Esophagus squamous epithelium (tissue), 5 donors: Measurements from ENCODE around the gene ZNF652. TPM values are rescaled to one million over a fixed set of nuclear protein-coding genes. Genes with fewer than 3 reads are reported as not detected.

ENCODE experiments used
- DNase-seq: peaks from one replicate; lab custom pipeline; 2025; lab: John Stamatoyannopoulos, UW
- H3K27ac ChIP-seq, 4 donors: fragments of 200-600 bp; sonication (generic); one replicate each; pipeline ENCODE4 v1.5.1; 2016 to 2019; ENCODE audit warnings: mild to moderate bottlenecking in 1 of 4
- H3K27me3 ChIP-seq, 4 donors: fragments of 200-600 bp; sonication (generic); 1 replicate in 3 of 4; 2 replicates in 1 of 4; pipeline versions ENCODE4 v1.5.1 to v1.6.0; 2017 to 2021; ENCODE audit warnings: antibody characterized with exemption in 1 of 4
- H3K36me3 ChIP-seq, 3 donors: fragments of 200-600 bp; sonication (generic); one replicate each; pipeline ENCODE4 v1.5.1; 2016 to 2019
- H3K4me1 ChIP-seq, 3 donors: fragments of 200-600 bp; sonication (generic); one replicate each; pipeline ENCODE4 v1.5.1; 2017 to 2019
- H3K4me3 ChIP-seq, 4 donors: fragments of 200-600 bp; sonication (generic); 1 replicate in 3 of 4; 2 replicates in 1 of 4; pipeline ENCODE4 v1.5.1; 2016 to 2019; ENCODE audit warnings: mild to moderate bottlenecking in 2 of 4, moderate library complexity in 1 of 4
- H3K9me3 ChIP-seq, 3 donors: fragments of 200-600 bp; sonication (generic); one replicate each; pipeline ENCODE4 v1.5.1; 2016 to 2019
- CTCF ChIP-seq, 6 experiments: fragments of 450-650 bp in 4 of 6; fragments of 200-600 bp in 2 of 6; sonication (generic) in 2 of 6; IDR thresholded peaks; one replicate each; pipeline ENCODE4 v1.5.1; 2016 to 2019; ENCODE audit warnings: antibody characterized with exemption in 6 of 6, mild to moderate bottlenecking in 4 of 6, moderate library complexity in 4 of 6
- POLR2A ChIP-seq, 4 donors: fragments of 450-650 bp; IDR thresholded peaks; one replicate each; pipeline ENCODE4 v1.6.1; 2017; ENCODE audit warnings: antibody characterized with exemption in 4 of 4, mild to moderate bottlenecking in 4 of 4, moderate library complexity in 3 of 4
- WGBS, 2 donors: methylation state at CpG; one replicate each; pipeline ENCODE4 v1.1.5; 2018; 5-methylcytosine and 5-hydroxymethylcytosine counted together
- intact Hi-C: fragments of 100-400 bp; cut with DNase I; formaldehyde crosslinking; loops from one replicate; pipeline ENCODE4 v1.15.0; 2022
- total RNA-seq, 4 donors: library from RNA; depleted of rRNA; stranded (reverse); fragments of >200 nt; gene quantifications; one replicate each; pipeline ENCODE4 v1.1.0, GENCODE V29; 2016
- donor health status: DM: yes; HTN: yes; CAD: no.

ZNF652 gene
- total RNA-seq, 4 donors from 2014 or later, result 14.0 to 32.6 (median 20.9) TPM

GRCh38 chr17:49252148-49252695, 109.8 kb downstream of the ZNF652 start:
- Histone ChIP-seq H3K27me3 (peaks cover 0 to 32% (median 0%) of the 10 kb centered on the region in 4 donors), H3K27ac (no peak overlapping the region), H3K36me3 (no peaks in the 10 kb centered on the region), H3K9me3 (no peaks in the 10 kb centered on the region), H3K4me1 (peaks cover 0 to 8% (median 2%) of the 10 kb centered on the region in 3 donors), H3K4me3 (no peak overlapping the region)
- 70 to 76% methylated on average over 2 to 4 of the region's 6 CpGs for WGBS, 2 donors
- intact Hi-C loops, result no loop called here
- no peak for DNase-seq
- TF ChIP-seq POLR2A (IDR thresholded peaks at IDR 0.05) (no peak), CTCF (IDR thresholded peaks at IDR 0.05) (no peak)

DNA sequence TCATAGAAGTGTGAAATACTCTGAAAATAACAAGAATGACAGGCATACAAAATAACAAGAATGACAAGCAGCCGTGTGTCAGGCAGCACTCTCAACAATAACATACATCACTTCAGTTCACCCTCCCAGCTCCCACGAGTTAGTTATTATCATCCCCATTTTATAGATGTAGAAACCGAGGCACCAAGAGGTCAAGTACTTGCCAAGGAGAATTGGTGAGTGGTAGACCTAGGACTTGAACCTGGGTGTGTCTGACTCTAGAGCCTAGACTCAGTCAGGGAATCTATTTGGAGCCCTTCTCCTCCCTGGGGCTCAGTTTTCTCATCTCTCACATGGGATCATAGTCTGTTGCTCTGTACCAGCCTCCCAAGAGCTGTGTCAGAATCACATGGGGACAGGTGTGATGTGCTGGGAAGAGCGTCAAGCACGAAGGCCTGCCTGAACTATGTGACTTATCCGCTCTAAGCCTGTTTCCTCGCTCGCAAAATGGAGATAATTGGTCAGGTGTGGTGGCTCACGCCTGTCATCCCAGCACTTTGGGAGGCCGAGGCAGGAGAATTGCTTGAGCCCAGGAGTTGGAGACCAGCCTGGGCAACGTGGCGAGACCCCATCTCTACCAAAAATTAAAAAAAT, 112.0 kb downstream of the ZNF652 start:
- WGBS, 2 donors, result 80 to 81% methylated on average over 6 to 12 of the region's 12 CpGs

DNA sequence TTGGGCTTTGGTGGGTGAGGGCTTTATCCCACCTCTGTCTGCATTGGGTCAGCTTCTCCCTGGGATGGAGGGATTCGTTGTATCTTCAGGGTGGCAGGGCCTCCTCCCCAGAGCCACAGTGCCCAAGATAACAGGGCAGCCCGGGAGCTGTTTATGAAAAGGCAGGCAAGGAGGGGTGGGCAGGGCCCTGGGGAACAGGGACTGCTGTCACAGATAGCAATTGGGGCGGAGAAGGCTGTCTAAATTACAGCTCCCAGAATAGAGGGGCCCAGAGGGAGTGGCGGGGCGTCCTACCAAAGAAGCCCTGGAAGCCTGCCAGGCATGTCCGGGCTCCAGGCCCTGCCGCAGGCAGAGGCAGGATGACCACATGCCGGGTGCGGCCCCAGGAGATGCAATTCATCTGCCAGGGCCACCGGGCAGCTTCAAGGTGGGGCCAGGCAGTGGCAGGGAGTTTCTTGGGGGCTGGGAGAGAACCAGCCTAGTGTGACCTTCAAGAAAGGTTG, 112.7 kb downstream of the ZNF652 start:
- Histone ChIP-seq H3K36me3 (no peaks in the 10 kb centered on the region), H3K4me3 (no peak overlapping the region), H3K27me3 (peaks cover 0 to 44% (median 0%) of the 10 kb centered on the region in 4 donors), H3K9me3 (no peaks in the 10 kb centered on the region), H3K4me1 (peaks cover 0 to 8% (median 2%) of the 10 kb centered on the region in 3 donors), H3K27ac (no peak overlapping the region)
- DNase-seq, result no peak
- intact Hi-C loops, result no loop called here
- 10 to 13% methylated on average over 2 to 8 of the region's 10 CpGs for WGBS, 2 donors
- TF ChIP-seq POLR2A (IDR thresholded peaks at IDR 0.05), result no peak
- TF ChIP-seq CTCF (IDR thresholded peaks at IDR 0.05), result no peak

More for the DNA sequence above, 112.0 kb downstream of the ZNF652 start:
- H3K27ac ChIP-seq, result no peak overlapping the region
- intact Hi-C loops, result no loop called here
- TF ChIP-seq POLR2A (IDR thresholded peaks at IDR 0.05), result no peak
- TF ChIP-seq CTCF (IDR thresholded peaks at IDR 0.05), result no peak
- H3K4me1 ChIP-seq, result peaks cover 0 to 8% (median 2%) of the 10 kb centered on the region in 3 donors
- DNase-seq, result no peak
- H3K9me3 ChIP-seq, result no peaks in the 10 kb centered on the region
- H3K27me3 ChIP-seq, result peaks cover 0 to 44% (median 0%) of the 10 kb centered on the region in 4 donors
- H3K36me3 ChIP-seq, result no peaks in the 10 kb centered on the region
- no peak overlapping the region for H3K4me3 ChIP-seq

DNA sequence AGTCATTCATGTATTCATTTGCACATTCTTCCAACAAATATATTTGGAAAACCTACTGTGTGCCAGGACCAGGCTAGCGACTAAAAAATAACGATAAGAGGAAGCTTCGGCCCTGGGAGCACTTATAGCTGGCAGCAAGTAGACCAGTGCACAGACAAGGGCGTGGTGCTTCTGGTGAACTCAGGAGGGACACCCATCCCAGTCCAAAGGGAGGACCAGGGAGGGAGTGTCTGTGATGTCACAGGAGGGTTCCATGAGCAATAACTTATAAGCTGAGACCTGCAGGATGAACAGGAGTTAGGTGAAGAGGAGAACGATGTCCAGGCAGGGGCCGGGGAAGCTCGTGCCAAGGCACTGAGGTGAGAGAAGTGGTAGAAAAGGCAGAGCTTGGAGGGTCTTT, 114.1 kb downstream of the ZNF652 start:
- WGBS, 2 donors, result 83 to 84% methylated on average over 7 of the region's 7 CpGs
- Histone ChIP-seq H3K36me3 (no peaks in the 10 kb centered on the region), H3K4me3 (no peak overlapping the region), H3K27me3 (peaks cover 0 to 44% (median 0%) of the 10 kb centered on the region in 4 donors), H3K4me1 (peaks cover 0 to 8% (median 2%) of the 10 kb centered on the region in 3 donors), H3K9me3 (no peaks in the 10 kb centered on the region), H3K27ac (no peak overlapping the region)
- intact Hi-C loops, result no loop called here
- no peak for TF ChIP-seq POLR2A (IDR thresholded peaks at IDR 0.05)
- TF ChIP-seq CTCF (IDR thresholded peaks at IDR 0.05), result no peak
- DNase-seq, result no peak

DNA sequence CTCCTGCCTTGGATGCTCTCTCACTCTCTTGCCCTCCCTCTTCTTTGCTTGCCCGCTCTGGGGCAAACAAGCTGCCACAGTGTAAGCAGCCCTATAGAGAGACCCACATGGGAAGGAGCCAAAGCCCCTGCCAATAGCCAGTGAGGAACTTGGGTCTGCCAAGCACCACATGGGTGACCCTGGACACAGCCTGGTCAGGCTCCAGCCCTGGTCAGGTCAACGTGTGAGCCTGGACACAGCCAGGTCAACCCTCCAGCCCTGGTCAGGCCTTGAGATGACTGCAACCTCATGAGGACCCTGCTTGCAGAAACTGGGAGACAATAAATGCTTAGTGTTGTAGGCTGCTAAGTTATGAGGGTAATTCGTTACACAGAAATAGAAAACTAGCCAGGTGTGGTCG, 117.2 kb downstream of the ZNF652 start:
- no peak overlapping the region for H3K4me3 ChIP-seq
- TF ChIP-seq CTCF (IDR thresholded peaks at IDR 0.05) (no peak), POLR2A (IDR thresholded peaks at IDR 0.05) (no peak)
- WGBS, 2 donors, result 91 to 96% methylated on average over 2 to 3 of the region's 4 CpGs
- H3K9me3 ChIP-seq, result no peaks in the 10 kb centered on the region
- DNase-seq, result no peak
- no peak overlapping the region for H3K27ac ChIP-seq
- peaks cover 0 to 38% (median 0%) of the 10 kb centered on the region in 4 donors for H3K27me3 ChIP-seq
- intact Hi-C loops, result no loop called here
- no peaks in the 10 kb centered on the region for H3K36me3 ChIP-seq
- peaks cover 0 to 8% (median 2%) of the 10 kb centered on the region in 3 donors for H3K4me1 ChIP-seq
